ENCODE measurements around the gene POLD3. TPM values are rescaled to one million over a fixed set of nuclear protein-coding genes. Genes with fewer than 3 reads are reported as not detected.

Gene POLD3
- total RNA-seq, 1 donor, result 12.3 TPM

DNA sequence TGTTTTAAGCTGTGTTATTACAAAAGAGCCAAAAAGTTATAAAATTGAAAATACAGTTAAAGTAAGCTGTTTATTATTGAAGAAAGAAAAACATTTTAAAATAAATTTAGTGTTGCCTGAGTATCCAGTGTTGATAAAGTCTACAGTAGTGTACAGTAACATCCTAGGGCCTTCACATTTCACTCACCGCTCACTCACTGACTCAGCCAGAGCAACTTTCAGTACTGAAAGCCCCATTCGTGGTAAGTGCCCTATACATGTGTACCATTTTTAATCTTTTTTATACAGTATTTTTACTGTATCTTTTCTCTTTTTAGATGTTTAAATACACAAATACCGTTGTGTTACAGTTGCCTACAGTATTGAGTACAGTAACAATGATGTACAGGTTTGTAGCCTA lies 35.0 kb downstream of the POLD3 start:
- Histone ChIP-seq H3K4me3 (ENCODE audit: insufficient read depth, low read length) (no peak overlapping the region), H2AFZ (ENCODE audit: low read length) (no peak overlapping the region), H3K79me2 (ENCODE audit: insufficient read depth, low read length) (no peaks in the 10 kb centered on the region), H3K4me2 (ENCODE audit: insufficient read depth, low read length) (no peak overlapping the region), H3K4me1 (ENCODE audit: insufficient read depth, low read length) (no peaks in the 10 kb centered on the region), H3K9me3 (ENCODE audit: low read depth, low read length) (no peaks in the 10 kb centered on the region), H3K27ac (ENCODE audit: low read depth, low read length) (no peak overlapping the region), H4K20me1 (ENCODE audit: insufficient read depth, low read length) (no peaks in the 10 kb centered on the region), H3K27me3 (ENCODE audit: insufficient read depth, low read length) (no peaks in the 10 kb centered on the region), H3K36me3 (ENCODE audit: insufficient read depth, low read length) (no peaks in the 10 kb centered on the region)
- TF ChIP-seq, protein P1, sequence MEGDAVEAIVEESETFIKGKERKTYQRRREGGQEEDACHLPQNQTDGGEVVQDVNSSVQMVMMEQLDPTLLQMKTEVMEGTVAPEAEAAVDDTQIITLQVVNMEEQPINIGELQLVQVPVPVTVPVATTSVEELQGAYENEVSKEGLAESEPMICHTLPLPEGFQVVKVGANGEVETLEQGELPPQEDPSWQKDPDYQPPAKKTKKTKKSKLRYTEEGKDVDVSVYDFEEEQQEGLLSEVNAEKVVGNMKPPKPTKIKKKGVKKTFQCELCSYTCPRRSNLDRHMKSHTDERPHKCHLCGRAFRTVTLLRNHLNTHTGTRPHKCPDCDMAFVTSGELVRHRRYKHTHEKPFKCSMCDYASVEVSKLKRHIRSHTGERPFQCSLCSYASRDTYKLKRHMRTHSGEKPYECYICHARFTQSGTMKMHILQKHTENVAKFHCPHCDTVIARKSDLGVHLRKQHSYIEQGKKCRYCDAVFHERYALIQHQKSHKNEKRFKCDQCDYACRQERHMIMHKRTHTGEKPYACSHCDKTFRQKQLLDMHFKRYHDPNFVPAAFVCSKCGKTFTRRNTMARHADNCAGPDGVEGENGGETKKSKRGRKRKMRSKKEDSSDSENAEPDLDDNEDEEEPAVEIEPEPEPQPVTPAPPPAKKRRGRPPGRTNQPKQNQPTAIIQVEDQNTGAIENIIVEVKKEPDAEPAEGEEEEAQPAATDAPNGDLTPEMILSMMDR (IDR thresholded peaks at IDR 0.05; ENCODE audit: extremely low read depth, low read depth, low read length), result no peak
- no peak for DNase-seq (ENCODE audit: insufficient read length, low spot score, missing footprints)

DNA sequence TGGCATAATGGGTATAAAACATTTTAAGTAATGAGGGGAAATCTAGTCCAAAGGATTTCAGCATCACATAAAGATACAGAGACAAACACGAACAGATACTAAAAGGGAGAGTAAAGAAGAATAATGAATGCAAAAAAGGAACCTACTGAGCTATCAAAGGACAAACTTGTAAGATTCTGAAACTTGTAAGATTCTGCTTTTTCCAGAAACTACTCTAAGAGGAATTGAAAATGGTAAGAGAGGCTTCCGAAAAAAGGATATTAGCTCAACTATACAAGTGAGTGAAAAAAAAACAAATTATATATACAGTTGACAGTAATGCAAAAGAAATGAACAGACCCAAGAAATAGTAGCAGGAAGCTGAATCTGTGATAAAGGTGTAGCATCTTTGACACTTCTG lies 37.7 kb downstream of the POLD3 start:
- TF ChIP-seq, protein P1 (IDR thresholded peaks at IDR 0.05; ENCODE audit: extremely low read depth, low read depth, low read length), result no peak
- Histone ChIP-seq H3K27me3 (ENCODE audit: insufficient read depth, low read length) (no peaks in the 10 kb centered on the region), H3K27ac (ENCODE audit: low read depth, low read length) (no peak overlapping the region), H3K4me1 (ENCODE audit: insufficient read depth, low read length) (peaks cover 20% of the 10 kb centered on the region), H4K20me1 (ENCODE audit: insufficient read depth, low read length) (no peaks in the 10 kb centered on the region), H3K36me3 (ENCODE audit: insufficient read depth, low read length) (no peaks in the 10 kb centered on the region), H3K4me2 (ENCODE audit: insufficient read depth, low read length) (no peak overlapping the region), H3K4me3 (ENCODE audit: insufficient read depth, low read length) (no peak overlapping the region), H3K9me3 (ENCODE audit: low read depth, low read length) (no peaks in the 10 kb centered on the region), H2AFZ (ENCODE audit: low read length) (no peak overlapping the region), H3K79me2 (ENCODE audit: insufficient read depth, low read length) (no peaks in the 10 kb centered on the region)
- no peak for DNase-seq (ENCODE audit: insufficient read length, low spot score, missing footprints)

DNA sequence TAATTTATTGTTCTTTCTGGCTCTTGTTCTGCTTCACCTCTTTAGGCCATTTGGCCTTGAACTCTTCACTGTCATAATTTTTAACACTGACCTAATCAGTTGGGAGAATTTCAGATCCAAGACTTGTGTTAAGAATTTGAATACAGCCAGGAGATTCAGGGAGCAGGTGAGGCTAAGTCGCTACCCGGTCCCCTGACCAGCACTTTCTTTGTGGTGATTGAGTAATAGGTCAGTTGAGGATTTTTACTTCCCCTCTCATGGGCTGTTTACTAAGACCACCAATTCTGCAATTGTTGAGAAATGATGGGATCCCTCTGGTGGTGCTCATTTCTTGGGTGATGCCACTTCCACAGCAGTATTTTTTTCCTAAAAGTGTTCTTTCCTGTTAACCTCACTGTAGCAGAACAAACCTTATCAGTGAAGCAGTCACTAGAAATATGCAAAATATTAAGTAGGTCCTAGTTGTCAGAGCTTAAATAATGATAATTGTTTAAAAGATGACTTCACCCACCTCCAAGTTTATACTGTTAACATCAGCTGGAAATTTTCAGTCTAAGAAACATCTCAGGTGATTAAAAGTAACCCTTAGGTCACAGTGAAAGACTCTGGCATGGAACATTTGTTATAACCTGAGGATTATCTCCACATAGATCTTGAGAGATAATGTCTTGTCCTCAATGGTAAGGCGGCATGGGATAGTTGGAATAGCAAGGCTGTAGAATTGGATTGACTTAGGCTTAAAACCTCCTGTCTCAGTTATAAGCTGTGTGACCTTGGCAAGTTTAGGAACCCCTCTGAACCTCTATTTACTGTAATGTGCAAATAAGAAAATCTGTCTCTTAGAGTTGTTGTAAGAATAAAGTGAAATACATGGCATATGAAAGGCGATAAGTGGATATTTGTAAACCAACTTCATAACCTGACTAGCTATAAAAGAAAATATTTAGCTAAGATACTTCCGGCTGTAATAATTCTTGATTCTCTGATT lies 41.3 kb downstream of the POLD3 start:
- no peak for DNase-seq (ENCODE audit: insufficient read length, low spot score, missing footprints)
- Histone ChIP-seq H3K36me3 (ENCODE audit: insufficient read depth, low read length) (no peaks in the 10 kb centered on the region), H3K4me3 (ENCODE audit: insufficient read depth, low read length) (no peak overlapping the region), H3K4me1 (ENCODE audit: insufficient read depth, low read length) (peaks cover 29% of the 10 kb centered on the region), H3K27me3 (ENCODE audit: insufficient read depth, low read length) (no peaks in the 10 kb centered on the region), H3K9me3 (ENCODE audit: low read depth, low read length) (no peaks in the 10 kb centered on the region), H3K4me2 (ENCODE audit: insufficient read depth, low read length) (no peak overlapping the region), H2AFZ (ENCODE audit: low read length) (peak overlapping the region; percentile 33), H3K79me2 (ENCODE audit: insufficient read depth, low read length) (no peaks in the 10 kb centered on the region), H3K27ac (ENCODE audit: low read depth, low read length) (peak overlapping the region; percentile 4), H4K20me1 (ENCODE audit: insufficient read depth, low read length) (no peaks in the 10 kb centered on the region)
- TF ChIP-seq, protein P1 (IDR thresholded peaks at IDR 0.05; ENCODE audit: extremely low read depth, low read depth, low read length), result no peak

DNA sequence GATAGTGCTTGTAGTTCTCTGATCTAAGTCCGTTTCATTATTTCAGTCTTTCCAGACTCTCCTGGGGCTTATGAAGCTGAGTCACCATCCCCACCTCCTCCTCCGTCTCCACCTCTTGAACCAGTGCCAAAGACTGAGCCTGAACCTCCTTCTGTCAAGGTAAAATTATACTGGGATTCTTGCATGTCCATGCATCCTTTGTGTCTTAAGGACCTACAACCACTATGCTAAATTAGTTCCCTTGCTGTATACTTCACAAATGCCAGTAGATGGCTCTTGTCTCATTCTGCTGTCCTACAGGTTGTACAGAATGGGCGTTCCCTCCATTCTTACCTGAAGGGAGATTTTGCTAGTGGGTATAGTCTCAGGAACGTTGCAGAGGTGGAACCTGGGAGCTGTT lies 42.2 kb downstream of the POLD3 start:
- H3K4me3 ChIP-seq (ENCODE audit: insufficient read depth, low read length), result no peak overlapping the region
- H3K9me3 ChIP-seq (ENCODE audit: low read depth, low read length), result no peaks in the 10 kb centered on the region
- TF ChIP-seq, protein P1 (IDR thresholded peaks at IDR 0.05; ENCODE audit: extremely low read depth, low read depth, low read length), result peak; percentile 44
- H3K4me1 ChIP-seq (ENCODE audit: insufficient read depth, low read length), result peaks cover 29% of the 10 kb centered on the region
- no peaks in the 10 kb centered on the region for H3K79me2 ChIP-seq (ENCODE audit: insufficient read depth, low read length)
- no peaks in the 10 kb centered on the region for H3K27me3 ChIP-seq (ENCODE audit: insufficient read depth, low read length)
- no peak overlapping the region for H2AFZ ChIP-seq (ENCODE audit: low read length)
- H3K4me2 ChIP-seq (ENCODE audit: insufficient read depth, low read length), result no peak overlapping the region
- no peaks in the 10 kb centered on the region for H3K36me3 ChIP-seq (ENCODE audit: insufficient read depth, low read length)
- no peak overlapping the region for H3K27ac ChIP-seq (ENCODE audit: low read depth, low read length)
- no peak for DNase-seq (ENCODE audit: insufficient read length, low spot score, missing footprints)
- no peaks in the 10 kb centered on the region for H4K20me1 ChIP-seq (ENCODE audit: insufficient read depth, low read length)
